ENCODE data around the gene RNF220.

The RNF220 gene

GRCh38 chr1:44511363-44511762 is 106.3 kb downstream of the RNF220 start:
- H3K4me3 ChIP-seq (ENCODE audit: low read depth, low read length), result no peak overlapping the region
- no peak for DNase-seq (ENCODE audit: low read depth)

GRCh38 chr1:44511769-44512168 is 106.7 kb downstream of the RNF220 start:
- DNase-seq (ENCODE audit: low read depth), result no peak
- no peak overlapping the region for H3K4me3 ChIP-seq (ENCODE audit: low read depth, low read length)

- DNase-seq (ENCODE audit: low read depth), result no peak
- no peak overlapping the region for H3K4me3 ChIP-seq (ENCODE audit: low read depth, low read length)
These were observed 107.3 kb downstream of the RNF220 start for GRCh38 chr1:44512313-44512885.

GRCh38 chr1:44513111-44513510 is 108.1 kb downstream of the RNF220 start:
- H3K4me3 ChIP-seq (ENCODE audit: low read depth, low read length), result no peak overlapping the region
- DNase-seq (ENCODE audit: low read depth), result no peak

GRCh38 chr1:44514673-44515072 is 109.6 kb downstream of the RNF220 start:
- DNase-seq (ENCODE audit: low read depth), result no peak
- H3K4me3 ChIP-seq (ENCODE audit: low read depth, low read length), result no peak overlapping the region

GRCh38 chr1:44515416-44515815 is 110.4 kb downstream of the RNF220 start:
- no peak for DNase-seq (ENCODE audit: low read depth)

GRCh38 chr1:44519035-44519676 is 114.1 kb downstream of the RNF220 start:
- no peak for DNase-seq (ENCODE audit: low read depth)
- H3K4me3 ChIP-seq (ENCODE audit: low read depth, low read length), result no peak overlapping the region

More at GRCh38 chr1:44515416-44515815, 110.4 kb downstream of the RNF220 start:
- H3K4me3 ChIP-seq (ENCODE audit: low read depth, low read length), result no peak overlapping the region

GRCh38 chr1:44521378-44522080 is 116.5 kb downstream of the RNF220 start:
- no peak overlapping the region for H3K4me3 ChIP-seq (ENCODE audit: low read depth, low read length)

GRCh38 chr1:44523593-44524591 is 118.8 kb downstream of the RNF220 start:
- DNase-seq (ENCODE audit: low read depth), result no peak
- H3K4me3 ChIP-seq (ENCODE audit: low read depth, low read length), result no peak overlapping the region

More at GRCh38 chr1:44521378-44522080, 116.5 kb downstream of the RNF220 start:
- no peak for DNase-seq (ENCODE audit: low read depth)

- no peak overlapping the region for H3K4me3 ChIP-seq (ENCODE audit: low read depth, low read length)
- DNase-seq (ENCODE audit: low read depth), result no peak
These were observed 119.8 kb downstream of the RNF220 start for GRCh38 chr1:44524655-44525500.

GRCh38 chr1:44526295-44527073 is 121.4 kb downstream of the RNF220 start:
- DNase-seq (ENCODE audit: low read depth), result no peak
- H3K4me3 ChIP-seq (ENCODE audit: low read depth, low read length), result no peak overlapping the region

- no peak overlapping the region for H3K4me3 ChIP-seq (ENCODE audit: low read depth, low read length)
- no peak for DNase-seq (ENCODE audit: low read depth)
These were observed 126.9 kb downstream of the RNF220 start for GRCh38 chr1:44531785-44532566.

GRCh38 chr1:44532567-44532944 is 127.5 kb downstream of the RNF220 start:
- DNase-seq (ENCODE audit: low read depth), result no peak
- H3K4me3 ChIP-seq (ENCODE audit: low read depth, low read length), result no peak overlapping the region

GRCh38 chr1:44534771-44535170 is 129.7 kb downstream of the RNF220 start:
- no peak overlapping the region for H3K4me3 ChIP-seq (ENCODE audit: low read depth, low read length)
- DNase-seq (ENCODE audit: low read depth), result no peak

- DNase-seq (ENCODE audit: low read depth), result no peak
- no peak overlapping the region for H3K4me3 ChIP-seq (ENCODE audit: low read depth, low read length)
These were observed 131.5 kb downstream of the RNF220 start for GRCh38 chr1:44536357-44537209.

- H3K4me3 ChIP-seq (ENCODE audit: low read depth, low read length), result no peak overlapping the region
- no peak for DNase-seq (ENCODE audit: low read depth)
These were observed 132.5 kb downstream of the RNF220 start for GRCh38 chr1:44537538-44537937.

Measured in skeletal muscle cell (primary cell).